ENCODE results near the gene MTCL1.

Gene MTCL1

GRCh38 chr18:8868779-8869415, 163.5 kb downstream of the MTCL1 start:
- no peaks in the 10 kb centered on the region for H3K36me3 Mint-ChIP-seq (ENCODE audit: low read depth)
- H3K27me3 Mint-ChIP-seq, result no peaks in the 10 kb centered on the region
- H3K9me3 Mint-ChIP-seq, result no peaks in the 10 kb centered on the region
- H3K27ac Mint-ChIP-seq, result no peak overlapping the region
- no peak for DNase-seq
- no peak overlapping the region for H3K4me3 Mint-ChIP-seq
- no peaks in the 10 kb centered on the region for H3K4me1 Mint-ChIP-seq (ENCODE audit: low read depth)

GRCh38 chr18:8869696-8870095, 164.3 kb downstream of the MTCL1 start:
- Mint-ChIP-seq H3K36me3 (ENCODE audit: low read depth) (no peaks in the 10 kb centered on the region), H3K4me3 (no peak overlapping the region), H3K27me3 (no peaks in the 10 kb centered on the region), H3K4me1 (ENCODE audit: low read depth) (no peaks in the 10 kb centered on the region), H3K27ac (no peak overlapping the region), H3K9me3 (no peaks in the 10 kb centered on the region)
- DNase-seq, result no peak

GRCh38 chr18:8870528-8870927, 165.2 kb downstream of the MTCL1 start:
- Mint-ChIP-seq H3K36me3 (ENCODE audit: low read depth) (no peaks in the 10 kb centered on the region), H3K9me3 (no peaks in the 10 kb centered on the region), H3K27me3 (no peaks in the 10 kb centered on the region), H3K4me3 (no peak overlapping the region), H3K4me1 (ENCODE audit: low read depth) (no peaks in the 10 kb centered on the region), H3K27ac (no peak overlapping the region)
- DNase-seq, result no peak

GRCh38 chr18:8871489-8871888, 166.1 kb downstream of the MTCL1 start:
- H3K9me3 Mint-ChIP-seq, result no peaks in the 10 kb centered on the region
- no peak for DNase-seq
- H3K36me3 Mint-ChIP-seq (ENCODE audit: low read depth), result no peaks in the 10 kb centered on the region
- H3K4me3 Mint-ChIP-seq, result no peak overlapping the region
- no peak overlapping the region for H3K27ac Mint-ChIP-seq
- no peaks in the 10 kb centered on the region for H3K27me3 Mint-ChIP-seq
- no peaks in the 10 kb centered on the region for H3K4me1 Mint-ChIP-seq (ENCODE audit: low read depth)

- Mint-ChIP-seq H3K4me1 (ENCODE audit: low read depth) (no peaks in the 10 kb centered on the region), H3K27me3 (no peaks in the 10 kb centered on the region), H3K9me3 (no peaks in the 10 kb centered on the region), H3K4me3 (no peak overlapping the region), H3K36me3 (ENCODE audit: low read depth) (no peaks in the 10 kb centered on the region), H3K27ac (no peak overlapping the region)
- no peak for DNase-seq
Measured at GRCh38 chr18:8874872-8875271, 169.5 kb downstream of the MTCL1 start.

GRCh38 chr18:8876887-8877286, 171.5 kb downstream of the MTCL1 start:
- no peaks in the 10 kb centered on the region for H3K27me3 Mint-ChIP-seq
- H3K36me3 Mint-ChIP-seq (ENCODE audit: low read depth), result no peaks in the 10 kb centered on the region
- no peak overlapping the region for H3K4me3 Mint-ChIP-seq
- no peak for DNase-seq
- H3K4me1 Mint-ChIP-seq (ENCODE audit: low read depth), result no peaks in the 10 kb centered on the region
- H3K9me3 Mint-ChIP-seq, result peaks cover 4% of the 10 kb centered on the region
- H3K27ac Mint-ChIP-seq, result no peak overlapping the region

GRCh38 chr18:8881103-8881502, 175.7 kb downstream of the MTCL1 start:
- no peaks in the 10 kb centered on the region for H3K36me3 Mint-ChIP-seq (ENCODE audit: low read depth)

More at GRCh38 chr18:8881103-8881502, 175.7 kb downstream of the MTCL1 start:
- no peak overlapping the region for H3K4me3 Mint-ChIP-seq
- DNase-seq, result no peak
- H3K4me1 Mint-ChIP-seq (ENCODE audit: low read depth), result no peaks in the 10 kb centered on the region
- no peak overlapping the region for H3K27ac Mint-ChIP-seq
- peaks cover 14% of the 10 kb centered on the region for H3K9me3 Mint-ChIP-seq
- no peaks in the 10 kb centered on the region for H3K27me3 Mint-ChIP-seq
